Measurements from ENCODE around the gene SLC17A8. TPM values are rescaled to one million over a fixed set of nuclear protein-coding genes. Genes with fewer than 3 reads are reported as not detected.

The SLC17A8 gene
- polyA plus RNA-seq, 1 donor (not counting 4 experiments of a cell fraction or from before 2014, with no cell fraction given), result not detected

GRCh38 chr12:100364324-100364723 lies 7.5 kb downstream of the SLC17A8 start:
- H3K4me3 ChIP-seq (ENCODE audit: control insufficient read depth in 2 of 3, extremely low read depth in 1 of 3, insufficient read depth in 2 of 3, low read depth in 1 of 3, low read length in 3 of 3), result no peak overlapping the region
- TF ChIP-seq EZH2 (IDR thresholded peaks at IDR 0.05; ENCODE audit: low read length), result no peak
- TF ChIP-seq, protein P1, sequence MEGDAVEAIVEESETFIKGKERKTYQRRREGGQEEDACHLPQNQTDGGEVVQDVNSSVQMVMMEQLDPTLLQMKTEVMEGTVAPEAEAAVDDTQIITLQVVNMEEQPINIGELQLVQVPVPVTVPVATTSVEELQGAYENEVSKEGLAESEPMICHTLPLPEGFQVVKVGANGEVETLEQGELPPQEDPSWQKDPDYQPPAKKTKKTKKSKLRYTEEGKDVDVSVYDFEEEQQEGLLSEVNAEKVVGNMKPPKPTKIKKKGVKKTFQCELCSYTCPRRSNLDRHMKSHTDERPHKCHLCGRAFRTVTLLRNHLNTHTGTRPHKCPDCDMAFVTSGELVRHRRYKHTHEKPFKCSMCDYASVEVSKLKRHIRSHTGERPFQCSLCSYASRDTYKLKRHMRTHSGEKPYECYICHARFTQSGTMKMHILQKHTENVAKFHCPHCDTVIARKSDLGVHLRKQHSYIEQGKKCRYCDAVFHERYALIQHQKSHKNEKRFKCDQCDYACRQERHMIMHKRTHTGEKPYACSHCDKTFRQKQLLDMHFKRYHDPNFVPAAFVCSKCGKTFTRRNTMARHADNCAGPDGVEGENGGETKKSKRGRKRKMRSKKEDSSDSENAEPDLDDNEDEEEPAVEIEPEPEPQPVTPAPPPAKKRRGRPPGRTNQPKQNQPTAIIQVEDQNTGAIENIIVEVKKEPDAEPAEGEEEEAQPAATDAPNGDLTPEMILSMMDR (optimal IDR thresholded peaks at IDR 0.05 in 1 of 3, IDR thresholded peaks at IDR 0.05 in 1 of 3, conservative IDR thresholded peaks at IDR 0.05 in 1 of 3; ENCODE audit: extremely low read depth in 1 of 3, insufficient read depth in 2 of 3, low read length in 3 of 3), result no peak
- dilution Hi-C loops (cut with MboI; ENCODE audit: extremely low pct_ligation_motif_present, low sequenced_read_pairs), result no loop called here
- no peak overlapping the region for H3K9ac ChIP-seq (ENCODE audit: control insufficient read depth, extremely low read depth, insufficient read depth, low read length)
- no peak for DNase-seq (ENCODE audit: low read depth, low spot score)
- H3K9me3 ChIP-seq (ENCODE audit: control insufficient read depth, low read depth, low read length), result no peaks in the 10 kb centered on the region
- H3K27me3 ChIP-seq (ENCODE audit: control insufficient read depth, extremely low read depth, insufficient read depth, low read length), result no peaks in the 10 kb centered on the region
- peaks cover 11% of the 10 kb centered on the region for H3K4me1 ChIP-seq (ENCODE audit: control insufficient read depth, extremely low read depth, insufficient read depth, low read length)
- no peak overlapping the region for H3K27ac ChIP-seq (ENCODE audit: control insufficient read depth, insufficient read depth, low read length)
- no peak for FAIRE-seq
- no peaks in the 10 kb centered on the region for H3K36me3 ChIP-seq (ENCODE audit: control insufficient read depth in 2 of 2, extremely low read depth in 1 of 2, insufficient read depth in 2 of 2, low read length in 2 of 2)
- no peaks in the 10 kb centered on the region for H3K9me1 ChIP-seq (ENCODE audit: control insufficient read depth, extremely low read depth, insufficient read depth, low read length)
- no peaks in the 10 kb centered on the region for H3K79me2 ChIP-seq (ENCODE audit: control insufficient read depth, insufficient read depth, low read length)
- H3K4me2 ChIP-seq (ENCODE audit: control insufficient read depth, extremely low read depth, insufficient read depth, low read depth, low read length), result no peak overlapping the region
- H4K20me1 ChIP-seq (ENCODE audit: control insufficient read depth, extremely low read depth, insufficient read depth, low read length), result no peaks in the 10 kb centered on the region
- H2AFZ ChIP-seq (ENCODE audit: control insufficient read depth, low read length), result no peak overlapping the region

DNA sequence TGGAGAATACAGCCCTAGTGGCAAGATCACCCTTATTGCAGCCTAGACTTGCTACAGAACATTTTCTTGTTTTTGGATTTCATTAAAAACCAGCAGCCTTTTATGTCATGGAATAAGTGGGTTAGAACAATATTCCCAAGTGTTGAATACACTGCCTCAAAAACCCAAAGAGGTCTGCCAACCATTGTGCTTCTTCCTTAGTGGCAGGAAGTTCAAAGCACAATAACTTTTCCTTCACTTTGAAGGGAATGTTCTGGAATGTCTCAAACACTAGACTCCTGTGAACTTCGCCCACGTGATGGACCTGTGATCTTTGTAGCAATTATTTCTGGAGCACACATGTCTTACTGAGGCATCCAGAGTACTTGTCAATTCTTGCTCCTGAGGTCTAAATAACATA lies 8.5 kb downstream of the SLC17A8 start:
- TF ChIP-seq EZH2 (IDR thresholded peaks at IDR 0.05; ENCODE audit: low read length), result no peak
- TF ChIP-seq, protein P1 (optimal IDR thresholded peaks at IDR 0.05 in 1 of 3, IDR thresholded peaks at IDR 0.05 in 1 of 3, conservative IDR thresholded peaks at IDR 0.05 in 1 of 3; ENCODE audit: extremely low read depth in 1 of 3, insufficient read depth in 2 of 3, low read length in 3 of 3), result no peak
- dilution Hi-C loops (cut with MboI; ENCODE audit: extremely low pct_ligation_motif_present, low sequenced_read_pairs), result no loop called here
- FAIRE-seq, result no peak
- H3K9me1 ChIP-seq (ENCODE audit: control insufficient read depth, extremely low read depth, insufficient read depth, low read length), result no peaks in the 10 kb centered on the region
- no peak overlapping the region for H3K4me3 ChIP-seq (ENCODE audit: control insufficient read depth in 2 of 3, extremely low read depth in 1 of 3, insufficient read depth in 2 of 3, low read depth in 1 of 3, low read length in 3 of 3)
- H4K20me1 ChIP-seq (ENCODE audit: control insufficient read depth, extremely low read depth, insufficient read depth, low read length), result no peaks in the 10 kb centered on the region
- DNase-seq (ENCODE audit: low read depth, low spot score), result no peak
- H3K9ac ChIP-seq (ENCODE audit: control insufficient read depth, extremely low read depth, insufficient read depth, low read length), result no peak overlapping the region
- H3K4me1 ChIP-seq (ENCODE audit: control insufficient read depth, extremely low read depth, insufficient read depth, low read length), result peaks cover 6% of the 10 kb centered on the region
- no peak overlapping the region for H3K27ac ChIP-seq (ENCODE audit: control insufficient read depth, insufficient read depth, low read length)
- no peak overlapping the region for H2AFZ ChIP-seq (ENCODE audit: control insufficient read depth, low read length)
- H3K9me3 ChIP-seq (ENCODE audit: control insufficient read depth, low read depth, low read length), result no peaks in the 10 kb centered on the region
- no peaks in the 10 kb centered on the region for H3K27me3 ChIP-seq (ENCODE audit: control insufficient read depth, extremely low read depth, insufficient read depth, low read length)
- H3K4me2 ChIP-seq (ENCODE audit: control insufficient read depth, extremely low read depth, insufficient read depth, low read depth, low read length), result no peak overlapping the region
- no peaks in the 10 kb centered on the region for H3K36me3 ChIP-seq (ENCODE audit: control insufficient read depth in 2 of 2, extremely low read depth in 1 of 2, insufficient read depth in 2 of 2, low read length in 2 of 2)
- H3K79me2 ChIP-seq (ENCODE audit: control insufficient read depth, insufficient read depth, low read length), result no peaks in the 10 kb centered on the region

Measured in keratinocyte (primary cell).